GM12878 (cell line): Measurements from ENCODE around the gene CHIT1.

Source experiments
- CREB1 ChIP-seq: IDR thresholded peaks from 2 replicates; pipeline ENCODE4 v1.6.1; 2012; ENCODE audit warnings: low read depth, mild to moderate bottlenecking, inconsistent platforms
- MXI1 ChIP-seq: fragments of 150-350 bp; IDR thresholded peaks from 2 replicates; pipeline ENCODE4 v1.6.1; 2011; ENCODE audit warnings: low read depth, mild to moderate bottlenecking, inconsistent platforms, low read length, improper control_type of control experiment
- RAD21 ChIP-seq: IDR thresholded peaks from 2 replicates; pipeline ENCODE4 v1.6.1; 2011; ENCODE audit warnings: mild to moderate bottlenecking, low read depth, low read length, moderate library complexity; ENCODE audit not compliant: insufficient read depth
- SP1 ChIP-seq: IDR thresholded peaks from one replicate; pipeline ENCODE4 v1.6.1; 2011; ENCODE audit warnings: low read depth, low read length
- ZNF217 ChIP-seq: fragments of 450-650 bp; IDR thresholded peaks from 2 replicates; pipeline ENCODE4 v1.6.1; 2017; ENCODE audit warnings: antibody characterized with exemption, mild to moderate bottlenecking
- TF ChIP-seq, protein P1 (sequence below), 3 experiments: IDR thresholded peaks in 2 of 3; conservative IDR thresholded peaks in 1 of 3; 2 replicates each; pipeline ENCODE4 v1.5.1; 2011; ENCODE audit warnings: low read depth in 3 of 3, low read length in 3 of 3, mild to moderate bottlenecking in 3 of 3, control low read depth in 2 of 3, moderate library complexity in 2 of 3, inconsistent platforms in 1 of 3, mixed read lengths in 1 of 3; ENCODE audit not compliant: control insufficient read depth in 2 of 3, insufficient read depth in 1 of 3; ENCODE audit errors: extremely low read depth in 1 of 3

DNA sequence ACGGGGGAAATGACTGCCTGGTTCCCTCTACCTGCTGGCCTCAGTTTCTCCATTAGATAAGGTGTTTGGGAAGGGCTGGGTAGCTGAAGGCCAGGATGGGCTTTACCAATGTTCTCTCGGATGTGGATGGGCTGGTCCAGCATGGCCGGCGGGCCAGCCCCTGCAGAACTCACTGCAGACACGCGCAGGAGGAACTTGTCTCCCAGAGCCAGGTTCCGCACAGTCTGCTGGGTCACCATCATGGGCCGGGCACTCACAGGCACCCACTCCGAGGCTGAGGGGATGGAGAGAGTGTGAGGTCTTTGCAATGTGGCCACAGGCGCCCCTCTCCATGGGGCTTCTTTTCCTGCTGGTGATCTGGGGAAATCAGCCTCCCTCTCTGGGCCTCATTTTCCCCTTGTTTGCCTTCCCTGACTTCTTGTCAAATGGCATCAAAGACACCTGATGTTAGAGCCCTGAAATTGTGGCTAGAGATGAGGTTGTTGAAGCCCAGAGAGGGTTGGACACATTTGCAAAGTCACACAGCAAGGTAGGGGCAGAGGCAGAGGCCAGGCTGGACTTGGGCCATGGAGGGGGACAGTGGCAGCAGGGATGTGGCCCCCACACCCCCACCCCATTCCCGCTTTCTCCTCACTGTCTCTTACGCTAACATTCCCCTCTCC, 55.0 kb downstream of the CHIT1 start:
- TF ChIP-seq ZNF217 (no peak), CREB1 (no peak), SP1 (no peak), RAD21 (no peak), MXI1 (no peak)
- TF ChIP-seq, protein P1, sequence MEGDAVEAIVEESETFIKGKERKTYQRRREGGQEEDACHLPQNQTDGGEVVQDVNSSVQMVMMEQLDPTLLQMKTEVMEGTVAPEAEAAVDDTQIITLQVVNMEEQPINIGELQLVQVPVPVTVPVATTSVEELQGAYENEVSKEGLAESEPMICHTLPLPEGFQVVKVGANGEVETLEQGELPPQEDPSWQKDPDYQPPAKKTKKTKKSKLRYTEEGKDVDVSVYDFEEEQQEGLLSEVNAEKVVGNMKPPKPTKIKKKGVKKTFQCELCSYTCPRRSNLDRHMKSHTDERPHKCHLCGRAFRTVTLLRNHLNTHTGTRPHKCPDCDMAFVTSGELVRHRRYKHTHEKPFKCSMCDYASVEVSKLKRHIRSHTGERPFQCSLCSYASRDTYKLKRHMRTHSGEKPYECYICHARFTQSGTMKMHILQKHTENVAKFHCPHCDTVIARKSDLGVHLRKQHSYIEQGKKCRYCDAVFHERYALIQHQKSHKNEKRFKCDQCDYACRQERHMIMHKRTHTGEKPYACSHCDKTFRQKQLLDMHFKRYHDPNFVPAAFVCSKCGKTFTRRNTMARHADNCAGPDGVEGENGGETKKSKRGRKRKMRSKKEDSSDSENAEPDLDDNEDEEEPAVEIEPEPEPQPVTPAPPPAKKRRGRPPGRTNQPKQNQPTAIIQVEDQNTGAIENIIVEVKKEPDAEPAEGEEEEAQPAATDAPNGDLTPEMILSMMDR (IDR thresholded peaks at IDR 0.05 in 2 of 3, conservative IDR thresholded peaks at IDR 0.05 in 1 of 3; ENCODE audit: control insufficient read depth in 2 of 3, extremely low read depth in 1 of 3, insufficient read depth in 1 of 3, low read depth in 3 of 3, low read length in 3 of 3), result no peak
